Bronchial epithelial cell (primary cell): Measurements from ENCODE around the gene BBS7. TPM values are rescaled to one million over a fixed set of nuclear protein-coding genes. Genes with fewer than 3 reads are reported as not detected.
A peak's percentile ranks its signal among the peaks of the same experiment; 100 is the strongest.

Experiments
- DNase-seq: peaks from one replicate; pipeline ENCODE4 v3.0.0-alpha.2; 2010; ENCODE audit warnings: low read depth
- FAIRE-seq: peaks from 2 replicates; lab custom pipeline; 2011; peaks lifted over from hg19 to GRCh38; lab: Jason Lieb, UNC
- H3K27me3 ChIP-seq: 2 replicates; pipeline ENCODE4 v1.5.1; 2011; ENCODE audit warnings: low read length; ENCODE audit not compliant: control insufficient read depth, insufficient read depth
- H3K36me3 ChIP-seq: 2 replicates; pipeline ENCODE4 v1.5.1; 2011; ENCODE audit warnings: low read length; ENCODE audit not compliant: control insufficient read depth, insufficient read depth
- H3K4me3 ChIP-seq: 2 replicates; pipeline ENCODE4 v1.5.1; 2011; ENCODE audit warnings: mild to moderate bottlenecking, low read depth, low read length, control low read depth
- total RNA-seq: library from RNA; depleted of rRNA; stranded (reverse); fragments of >200 nt; gene quantifications from 2 replicates; pipeline ENCODE4 v1.2.1, GENCODE V29; 2014
- TF ChIP-seq, protein P1 (sequence below): IDR thresholded peaks from 2 replicates; pipeline ENCODE4 v1.5.1; 2011; ENCODE audit warnings: mild to moderate bottlenecking, moderate library complexity, low read length, control low read depth, inconsistent platforms; ENCODE audit not compliant: insufficient read depth, severe bottlenecking

BBS7 gene
- total RNA-seq, 1 donor from 2014 or later: 13.4 TPM

DNA sequence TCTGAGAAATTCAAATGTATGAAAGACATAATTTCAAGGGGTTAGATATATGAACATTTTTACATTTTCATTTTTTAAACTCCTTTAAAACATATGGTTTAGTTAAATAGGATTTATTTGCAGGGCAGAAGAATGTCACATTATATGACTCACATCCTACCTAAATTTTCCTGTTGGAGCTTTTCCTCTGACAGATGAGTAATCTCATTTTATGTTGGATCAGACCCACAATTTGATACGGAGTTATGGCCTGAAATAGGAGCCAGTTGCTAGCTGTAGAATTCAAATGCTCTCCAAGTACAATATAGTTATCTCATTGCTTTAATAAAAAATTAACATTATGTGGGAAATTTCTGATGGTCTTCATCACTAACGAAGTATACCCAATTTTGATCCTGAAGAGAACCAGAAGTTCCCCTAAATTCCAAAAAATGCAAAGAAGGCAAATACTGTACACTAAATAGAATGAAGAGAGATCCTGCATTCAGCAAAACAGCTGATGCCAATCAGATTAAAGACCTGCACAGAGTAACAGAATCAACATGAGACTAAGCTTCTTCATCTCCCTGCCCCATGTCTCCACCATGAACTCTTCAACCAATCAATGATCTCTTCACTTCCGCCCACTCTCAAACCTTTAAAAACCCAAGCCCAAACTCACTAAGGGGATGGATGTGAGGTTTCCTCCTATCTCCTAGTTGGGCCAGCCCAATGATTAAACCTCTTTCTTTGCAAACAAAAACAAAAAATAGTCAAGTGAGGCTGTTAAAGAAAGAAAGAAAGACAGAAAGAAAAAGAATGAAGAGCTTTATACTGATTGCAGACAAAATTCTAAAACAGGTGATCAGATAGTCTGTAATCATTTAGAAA is 80.1 kb downstream of the BBS7 start:
- TF ChIP-seq, protein P1, sequence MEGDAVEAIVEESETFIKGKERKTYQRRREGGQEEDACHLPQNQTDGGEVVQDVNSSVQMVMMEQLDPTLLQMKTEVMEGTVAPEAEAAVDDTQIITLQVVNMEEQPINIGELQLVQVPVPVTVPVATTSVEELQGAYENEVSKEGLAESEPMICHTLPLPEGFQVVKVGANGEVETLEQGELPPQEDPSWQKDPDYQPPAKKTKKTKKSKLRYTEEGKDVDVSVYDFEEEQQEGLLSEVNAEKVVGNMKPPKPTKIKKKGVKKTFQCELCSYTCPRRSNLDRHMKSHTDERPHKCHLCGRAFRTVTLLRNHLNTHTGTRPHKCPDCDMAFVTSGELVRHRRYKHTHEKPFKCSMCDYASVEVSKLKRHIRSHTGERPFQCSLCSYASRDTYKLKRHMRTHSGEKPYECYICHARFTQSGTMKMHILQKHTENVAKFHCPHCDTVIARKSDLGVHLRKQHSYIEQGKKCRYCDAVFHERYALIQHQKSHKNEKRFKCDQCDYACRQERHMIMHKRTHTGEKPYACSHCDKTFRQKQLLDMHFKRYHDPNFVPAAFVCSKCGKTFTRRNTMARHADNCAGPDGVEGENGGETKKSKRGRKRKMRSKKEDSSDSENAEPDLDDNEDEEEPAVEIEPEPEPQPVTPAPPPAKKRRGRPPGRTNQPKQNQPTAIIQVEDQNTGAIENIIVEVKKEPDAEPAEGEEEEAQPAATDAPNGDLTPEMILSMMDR: no peak
- FAIRE-seq (no peak), DNase-seq (peak; percentile 85)
- Histone ChIP-seq H3K27me3 (no peaks in the 10 kb centered on the region), H3K4me3 (no peak overlapping the region), H3K36me3 (no peaks in the 10 kb centered on the region)

DNA sequence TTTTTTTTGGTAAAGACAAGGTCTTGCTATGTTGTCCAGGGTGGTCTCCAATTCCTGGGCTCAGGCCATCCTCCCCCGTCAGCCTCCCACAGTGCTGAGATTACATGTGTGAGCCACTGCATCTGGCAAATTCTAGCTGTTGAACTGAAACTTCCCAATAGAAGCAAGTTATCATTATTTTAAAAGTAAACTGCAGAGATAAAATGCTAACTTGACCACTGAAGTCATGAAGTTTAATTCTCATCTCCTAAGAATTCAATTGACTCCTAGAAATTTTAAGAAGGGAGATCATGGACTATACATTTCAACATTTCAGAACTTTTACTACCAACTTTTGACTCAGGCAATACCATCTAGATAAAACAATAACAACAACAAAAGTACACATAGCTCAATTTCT is 80.8 kb downstream of the BBS7 start:
- FAIRE-seq (no peak), DNase-seq (no peak)
- TF ChIP-seq, protein P1: no peak
- Histone ChIP-seq H3K27me3 (no peaks in the 10 kb centered on the region), H3K4me3 (no peak overlapping the region), H3K36me3 (no peaks in the 10 kb centered on the region)

DNA sequence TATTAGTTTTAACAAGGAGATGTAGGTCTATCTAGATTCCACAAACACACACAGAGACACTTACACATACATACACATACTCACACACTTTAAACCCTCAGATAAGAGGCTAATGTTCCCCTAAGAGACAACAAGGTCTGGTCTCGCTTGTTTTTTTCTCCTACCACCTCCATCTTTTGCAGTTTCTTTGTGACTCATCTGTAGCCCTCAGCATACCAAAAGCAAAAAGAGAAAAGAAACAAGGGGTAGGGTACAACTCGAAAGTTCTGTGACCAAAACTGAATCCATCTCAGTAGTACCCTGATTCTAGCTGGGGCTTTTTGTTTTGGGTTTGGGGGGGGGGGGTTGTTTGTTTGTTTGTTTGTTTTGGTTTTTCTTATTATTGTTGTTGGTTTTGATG is 81.4 kb downstream of the BBS7 start:
- Histone ChIP-seq H3K27me3 (no peaks in the 10 kb centered on the region), H3K36me3 (no peaks in the 10 kb centered on the region), H3K4me3 (no peak overlapping the region)
- FAIRE-seq (no peak), DNase-seq (no peak)
- TF ChIP-seq, protein P1: no peak

DNA sequence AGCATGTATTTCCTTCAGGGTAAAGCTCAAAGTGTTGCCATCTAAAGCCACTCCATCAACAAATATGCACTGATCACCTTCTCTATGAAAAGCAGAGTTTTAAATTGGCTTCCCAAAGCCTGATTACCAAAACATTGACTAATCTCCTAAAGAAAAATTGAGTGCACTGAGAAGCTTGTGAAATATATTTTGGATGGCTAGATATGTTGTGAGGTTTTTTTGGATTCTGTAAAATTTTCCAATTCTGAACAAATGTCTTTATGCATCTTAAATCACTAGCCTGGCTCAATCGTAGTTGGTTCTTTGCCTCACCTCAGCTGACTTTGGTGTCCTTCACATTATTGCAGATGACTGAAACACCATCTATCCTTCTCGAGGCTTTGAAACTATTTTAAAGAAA is 84.1 kb downstream of the BBS7 start:
- DNase-seq (no peak), FAIRE-seq (no peak)
- TF ChIP-seq, protein P1: no peak
- Histone ChIP-seq H3K27me3 (no peaks in the 10 kb centered on the region), H3K4me3 (no peak overlapping the region), H3K36me3 (no peaks in the 10 kb centered on the region)

DNA sequence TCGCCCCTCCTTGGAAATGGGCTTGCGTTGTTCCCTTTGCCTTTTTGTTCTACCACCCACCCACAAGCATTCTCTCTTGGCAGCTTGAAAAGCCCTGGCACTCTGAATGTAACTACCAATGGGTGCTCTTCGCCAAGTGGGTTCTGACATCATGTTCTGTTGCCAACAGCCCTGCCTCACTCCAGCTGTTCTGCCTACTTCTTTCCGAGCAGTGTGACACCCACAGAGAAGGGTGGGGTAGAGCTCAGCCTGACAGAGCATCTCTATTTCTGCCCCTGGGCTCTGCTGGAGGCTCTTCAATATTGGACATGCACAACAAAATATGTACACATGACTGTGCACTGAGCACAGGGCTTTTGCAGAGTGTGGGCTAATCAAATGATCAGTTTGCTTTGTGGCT is 84.8 kb downstream of the BBS7 start:
- Histone ChIP-seq H3K36me3 (no peaks in the 10 kb centered on the region), H3K27me3 (no peaks in the 10 kb centered on the region), H3K4me3 (no peak overlapping the region)
- no peak for DNase-seq
- TF ChIP-seq, protein P1: no peak
- FAIRE-seq: no peak
